SK-N-SH treated with all-trans-retinoic acid at 6 μM for 48 hours (cell line): ENCODE measurements around the gene TRABD2B.

ENCODE experiments used
- ATAC-seq: fragments of 200-7000 bp; cut with Tn5 transposase; 3 replicates; pipeline ENCODE4 v1.9.1; 2020; ENCODE audit warnings: mild to moderate bottlenecking, moderate library complexity
- BACH2 ChIP-seq: fragments of 250-450 bp; sonication (Bioruptor Pico); IDR thresholded peaks from 2 replicates; pipeline ENCODE4 v1.9.0; 2021; ENCODE audit warnings: mild to moderate bottlenecking, borderline replicate concordance
- CREB5 ChIP-seq: fragments of 250-450 bp; sonication (Bioruptor Pico); IDR thresholded peaks from 2 replicates; pipeline ENCODE4 v1.5.1; 2020; ENCODE audit warnings: low read depth, mild to moderate bottlenecking, moderate library complexity
- CSDC2 ChIP-seq: fragments of 250-450 bp; sonication (Bioruptor Pico); IDR thresholded peaks from 2 replicates; pipeline ENCODE4 v1.5.0; 2020; ENCODE audit warnings: mild to moderate bottlenecking, moderate library complexity
- CSRNP3 ChIP-seq: fragments of 250-450 bp; sonication (Bioruptor Pico); IDR thresholded peaks from 2 replicates; pipeline ENCODE4 v1.5.1; 2021; ENCODE audit warnings: mild to moderate bottlenecking, moderate library complexity
- GLIS3 ChIP-seq: fragments of 250-450 bp; sonication (Bioruptor Pico); IDR thresholded peaks from 2 replicates; pipeline ENCODE4 v1.5.0; 2020; ENCODE audit warnings: mild to moderate bottlenecking, moderate library complexity
- ISL1 ChIP-seq: fragments of 250-450 bp; sonication (Bioruptor Pico); IDR thresholded peaks from 2 replicates; pipeline ENCODE4 v2.1.2; 2022; ENCODE audit warnings: mild to moderate bottlenecking, moderate library complexity
- OSR1 ChIP-seq: fragments of 250-450 bp; sonication (Bioruptor Pico); IDR thresholded peaks from 2 replicates; pipeline ENCODE4 v1.8.0; 2022; ENCODE audit warnings: moderate library complexity, mild to moderate bottlenecking, inconsistent platforms
- PATZ1 ChIP-seq: fragments of 250-450 bp; sonication (Bioruptor Pico); IDR thresholded peaks from 2 replicates; pipeline ENCODE4 v1.8.0; 2020; ENCODE audit warnings: mild to moderate bottlenecking, moderate library complexity, borderline replicate concordance
- POU6F1 ChIP-seq: fragments of 250-450 bp; sonication (Bioruptor Pico); IDR thresholded peaks from 2 replicates; pipeline ENCODE4 v1.8.0; 2021; ENCODE audit warnings: low read depth, mild to moderate bottlenecking, moderate library complexity, borderline replicate concordance
- PPARA ChIP-seq: fragments of 250-450 bp; sonication (Bioruptor Pico); IDR thresholded peaks from 2 replicates; pipeline ENCODE4 v1.5.0; 2020; ENCODE audit warnings: mild to moderate bottlenecking, borderline replicate concordance
- RARB ChIP-seq: fragments of 250-450 bp; sonication (Bioruptor Pico); IDR thresholded peaks from 2 replicates; pipeline ENCODE4 v1.8.0; 2021; ENCODE audit warnings: mild to moderate bottlenecking, moderate library complexity
- TCF4 ChIP-seq: fragments of 250-450 bp; sonication (Bioruptor Pico); IDR thresholded peaks from 2 replicates; pipeline ENCODE4 v1.8.0; 2021; ENCODE audit warnings: mild to moderate bottlenecking, moderate library complexity, borderline replicate concordance
- TOX ChIP-seq: fragments of 250-450 bp; sonication (Bioruptor Pico); IDR thresholded peaks from 2 replicates; pipeline ENCODE4 v1.8.0; 2021; ENCODE audit warnings: mild to moderate bottlenecking, moderate library complexity, borderline replicate concordance
- TSHZ2 ChIP-seq: fragments of 250-450 bp; sonication (Bioruptor Pico); IDR thresholded peaks from 2 replicates; pipeline ENCODE4 v1.5.0; 2020; ENCODE audit warnings: mild to moderate bottlenecking, moderate library complexity
- ZC3H10 ChIP-seq: fragments of 250-450 bp; sonication (Bioruptor Pico); IDR thresholded peaks from 2 replicates; pipeline ENCODE4 v1.5.1; 2021; ENCODE audit warnings: mild to moderate bottlenecking, moderate library complexity
- ZFP3 ChIP-seq: fragments of 250-450 bp; sonication (Bioruptor Pico); IDR thresholded peaks from 2 replicates; pipeline ENCODE4 v1.5.0; 2020; ENCODE audit warnings: mild to moderate bottlenecking, moderate library complexity
- ZFP30 ChIP-seq: fragments of 450-650 bp; formaldehyde crosslinking; IDR thresholded peaks from 2 replicates; pipeline ENCODE4 v1.5.0; 2022; ENCODE audit warnings: mild to moderate bottlenecking, moderate library complexity
- ZNF565 ChIP-seq: fragments of 450-650 bp; formaldehyde crosslinking; conservative IDR thresholded peaks from 2 replicates; pipeline ENCODE4 v1.5.0; 2020; ENCODE audit warnings: low read depth, mild to moderate bottlenecking, moderate library complexity
- ZNF70 ChIP-seq: fragments of 450-650 bp; formaldehyde crosslinking; IDR thresholded peaks from 2 replicates; pipeline ENCODE4 v1.5.0; 2020; ENCODE audit warnings: mild to moderate bottlenecking, moderate library complexity
- ZNF8 ChIP-seq: fragments of 450-650 bp; formaldehyde crosslinking; IDR thresholded peaks from 2 replicates; pipeline ENCODE4 v1.5.0; 2020; ENCODE audit warnings: mild to moderate bottlenecking, moderate library complexity

The TRABD2B gene

GRCh38 chr1:47729685-47730084, 267.5 kb downstream of the TRABD2B start:
- no peak for ATAC-seq
- TF ChIP-seq PPARA (CRISPR knock-in tag) (no peak), CREB5 (CRISPR knock-in tag) (no peak), CSDC2 (no peak), ZNF8 (CRISPR knock-in tag) (no peak), TOX (no peak), CSRNP3 (CRISPR knock-in tag) (no peak), POU6F1 (no peak), ZFP30 (no peak), GLIS3 (no peak), RARB (CRISPR knock-in tag) (no peak), ZC3H10 (CRISPR knock-in tag) (no peak)
- TF ChIP-seq, all 23 proteins: peak for 0

- TF ChIP-seq TSHZ2 (CRISPR knock-in tag) (no peak), ZNF70 (no peak), BACH2 (CRISPR knock-in tag) (no peak), ZC3H10 (CRISPR knock-in tag) (no peak), CREB5 (CRISPR knock-in tag) (no peak), TCF4 (no peak), OSR1 (CRISPR knock-in tag) (no peak), ZNF565 (CRISPR knock-in tag) (no peak), GLIS3 (no peak), ZFP3 (no peak), RARB (CRISPR knock-in tag) (no peak), ISL1 (CRISPR knock-in tag) (no peak), PATZ1 (CRISPR knock-in tag) (no peak), TOX (no peak), ZFP30 (no peak), ZNF8 (CRISPR knock-in tag) (no peak)
Measured at GRCh38 chr1:47727697-47728085, 269.5 kb downstream of the TRABD2B start.

GRCh38 chr1:47727051-47727696, 270.0 kb downstream of the TRABD2B start:
- no peak for ATAC-seq
- TF ChIP-seq ZNF8 (CRISPR knock-in tag) (no peak), ZNF70 (no peak), TSHZ2 (CRISPR knock-in tag) (no peak), CSRNP3 (CRISPR knock-in tag) (no peak), PATZ1 (CRISPR knock-in tag) (no peak), ZC3H10 (CRISPR knock-in tag) (no peak), TOX (no peak), BACH2 (CRISPR knock-in tag) (no peak)

More at GRCh38 chr1:47727697-47728085, 269.5 kb downstream of the TRABD2B start:
- no peak for ATAC-seq
